Measurements from ENCODE around the gene SETD7.
"Not testable (repeated sequence)": the region's sequence is repeated elsewhere in the genome, so short reads cannot be mapped to it uniquely, and the experiment has no call there.

The SETD7 gene

DNA sequence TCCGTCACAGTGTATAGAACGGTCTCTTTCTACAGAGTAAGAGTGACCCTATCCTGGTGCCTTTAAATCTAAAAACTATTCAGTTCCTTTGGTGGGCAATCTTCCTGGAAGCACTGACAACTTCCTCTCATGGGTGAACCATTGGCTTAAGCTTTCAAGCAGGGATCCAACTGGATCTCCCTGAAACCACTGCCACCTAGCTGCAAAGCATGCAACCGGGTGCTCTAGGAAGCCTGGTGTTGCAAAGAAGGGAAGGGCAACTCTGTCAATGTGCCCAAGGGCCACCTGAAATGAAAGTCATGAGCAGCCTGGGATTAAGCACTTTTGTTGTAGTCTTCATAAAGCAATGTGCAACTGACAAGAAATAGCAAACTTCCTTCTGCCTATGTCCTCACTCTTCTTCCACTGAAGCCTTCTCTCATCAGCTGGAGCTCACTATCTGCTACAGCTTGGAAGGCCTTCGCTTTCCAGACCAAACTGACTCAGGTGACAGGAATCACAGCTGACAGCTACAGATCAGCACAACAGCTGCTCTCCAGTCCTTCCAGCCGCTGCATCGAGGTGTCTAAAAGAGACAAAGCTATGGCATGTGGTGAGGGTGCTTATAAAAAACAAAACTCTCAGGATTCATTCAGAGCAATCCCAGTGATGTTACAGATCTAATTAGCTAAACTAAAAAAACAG, 46.1 kb downstream of the SETD7 start:
- DNase-seq (ENCODE audit: low read depth): peak; percentile 17

DNA sequence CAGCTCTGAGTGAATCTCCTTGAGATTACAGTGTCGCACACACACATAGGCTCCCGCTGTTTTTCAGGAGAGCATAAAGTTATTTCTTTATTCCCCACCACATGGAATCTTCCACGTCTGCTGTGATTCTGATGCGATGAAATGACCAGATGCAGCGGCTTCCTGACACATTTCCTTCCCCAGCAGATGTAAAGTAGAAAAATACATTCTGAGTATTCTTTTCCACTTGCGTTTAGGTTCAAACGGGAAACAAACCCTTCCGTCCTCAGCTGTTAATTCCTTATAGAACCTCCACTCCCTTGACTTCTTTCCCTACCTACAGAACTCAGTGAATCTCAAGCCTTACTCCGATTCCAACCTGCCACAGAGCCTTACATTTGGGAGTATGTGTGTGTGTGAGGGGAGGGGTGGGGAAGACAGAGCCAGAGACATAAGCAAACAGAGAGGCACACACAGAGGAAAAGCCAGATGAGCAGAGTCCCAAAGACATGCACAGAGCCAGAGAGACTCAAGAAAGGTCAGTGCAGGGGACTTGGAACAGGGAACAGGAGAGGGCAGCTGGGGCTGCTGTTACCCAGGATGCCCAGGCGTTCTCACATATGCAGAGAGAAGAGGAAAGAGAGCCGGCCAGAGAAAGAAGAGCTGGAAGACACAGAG, 47.3 kb downstream of the SETD7 start:
- DNase-seq (ENCODE audit: low read depth): no peak

DNA sequence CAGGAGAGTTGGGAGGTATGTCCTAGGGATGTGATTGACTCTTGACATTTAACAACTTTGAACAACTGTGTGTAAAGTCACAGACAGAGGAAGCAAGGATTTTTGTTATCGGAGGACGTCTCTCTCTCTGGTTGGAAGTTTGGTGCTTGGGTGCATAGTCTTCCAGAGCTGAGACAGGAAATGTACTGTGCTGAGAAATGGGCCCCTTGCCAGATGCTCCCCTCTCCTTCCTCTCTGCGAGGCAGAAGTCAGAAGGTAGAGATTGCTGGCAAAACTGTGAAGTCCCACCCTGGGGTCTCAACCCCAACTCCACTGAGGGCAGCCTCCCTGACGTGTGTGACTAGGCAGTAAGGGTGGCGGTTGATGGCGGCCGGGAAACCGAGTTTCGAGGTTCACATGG, 49.2 kb downstream of the SETD7 start:
- DNase-seq (ENCODE audit: low read depth): no peak

DNA sequence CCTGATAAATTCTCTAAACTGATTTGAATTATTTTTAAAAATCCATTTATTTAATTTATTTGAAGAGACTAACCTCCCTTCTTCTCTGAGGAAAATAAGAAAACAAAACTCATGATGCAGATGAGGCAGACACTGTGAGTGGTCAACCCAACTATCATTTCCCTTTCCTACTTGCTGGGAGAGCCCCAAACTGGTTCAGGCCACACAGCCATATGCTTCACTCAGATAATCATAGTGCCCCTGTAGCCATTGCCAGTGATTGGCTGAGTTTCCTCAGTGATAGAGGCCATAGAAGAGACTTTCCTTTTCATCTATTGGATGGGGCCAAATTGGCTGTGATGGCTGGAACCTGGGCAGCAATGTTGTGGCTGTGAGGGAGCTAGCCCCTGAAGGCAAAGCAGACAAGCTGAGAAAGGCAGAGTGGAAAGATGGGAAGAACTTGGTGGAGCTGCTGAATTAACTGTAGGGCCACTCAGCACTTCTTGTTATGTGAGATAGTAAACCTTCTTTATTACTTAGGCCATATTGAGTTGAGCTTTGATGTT, 52.3 kb downstream of the SETD7 start:
- DNase-seq (ENCODE audit: low read depth): no peak

DNA sequence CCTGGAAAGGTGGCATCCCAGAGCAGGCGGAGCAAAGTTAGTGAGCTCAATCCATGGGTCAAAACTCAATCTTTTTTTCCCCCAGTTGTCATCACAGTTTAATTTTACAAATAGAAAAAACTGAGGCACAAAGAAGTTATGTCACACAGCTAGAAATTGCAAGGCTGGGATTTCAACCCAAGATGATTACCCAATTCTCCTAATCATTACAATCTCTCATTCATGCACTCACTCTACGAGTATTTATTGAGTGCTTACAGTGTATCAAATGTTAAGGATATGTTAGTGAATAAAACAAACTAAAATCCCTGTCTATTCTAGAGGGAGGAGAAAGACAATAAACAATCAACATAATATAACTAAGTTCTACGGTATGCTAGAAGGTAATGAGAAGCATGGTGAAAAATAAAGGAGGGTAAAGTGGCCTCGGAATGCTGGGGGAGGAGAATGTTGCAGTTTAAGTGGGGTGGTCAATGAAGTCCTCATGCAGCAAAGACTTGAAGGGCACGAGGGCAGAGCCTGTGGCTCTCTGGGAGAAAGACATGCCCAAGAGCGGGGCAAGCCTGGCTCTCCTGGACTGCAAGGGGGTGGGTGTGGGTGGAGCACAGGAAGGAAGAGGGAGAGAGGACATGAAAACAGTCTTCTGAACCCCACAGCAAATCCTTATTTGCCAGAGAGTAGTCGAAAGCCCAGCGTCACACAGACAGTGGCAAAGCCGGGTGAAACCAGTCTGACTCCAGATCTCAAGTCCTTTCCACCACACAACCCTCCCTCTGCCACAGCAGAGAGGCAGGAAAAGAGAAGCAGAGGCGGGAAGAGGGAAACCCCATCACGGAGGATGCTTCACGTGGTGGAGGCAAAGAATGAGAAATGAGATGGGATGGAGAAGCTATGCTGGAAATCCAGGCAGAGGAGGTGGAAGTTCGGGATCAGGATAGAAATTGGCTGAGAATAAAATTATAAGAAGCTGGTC, 53.8 kb downstream of the SETD7 start:
- no peak for DNase-seq (ENCODE audit: low read depth)

DNA sequence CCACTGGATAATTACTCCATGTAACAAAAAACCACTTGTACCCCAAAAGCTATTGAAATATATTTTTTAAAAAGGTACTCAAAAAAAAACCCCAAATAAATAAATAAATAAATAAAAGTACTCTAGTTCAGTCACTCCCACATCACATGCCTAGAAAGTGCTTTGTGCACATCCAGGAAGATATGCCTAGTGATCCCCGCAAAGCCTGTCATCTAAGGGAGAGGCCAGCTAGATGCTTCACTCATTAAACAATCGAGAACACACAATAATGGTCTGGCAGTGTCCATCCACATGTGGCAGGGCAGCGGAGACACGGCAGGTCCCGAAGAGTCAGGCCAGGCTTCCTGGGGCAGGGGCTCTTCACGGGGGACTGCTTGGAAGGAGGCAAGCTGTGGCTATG, 54.5 kb downstream of the SETD7 start:
- no peak for DNase-seq (ENCODE audit: low read depth)

DNA sequence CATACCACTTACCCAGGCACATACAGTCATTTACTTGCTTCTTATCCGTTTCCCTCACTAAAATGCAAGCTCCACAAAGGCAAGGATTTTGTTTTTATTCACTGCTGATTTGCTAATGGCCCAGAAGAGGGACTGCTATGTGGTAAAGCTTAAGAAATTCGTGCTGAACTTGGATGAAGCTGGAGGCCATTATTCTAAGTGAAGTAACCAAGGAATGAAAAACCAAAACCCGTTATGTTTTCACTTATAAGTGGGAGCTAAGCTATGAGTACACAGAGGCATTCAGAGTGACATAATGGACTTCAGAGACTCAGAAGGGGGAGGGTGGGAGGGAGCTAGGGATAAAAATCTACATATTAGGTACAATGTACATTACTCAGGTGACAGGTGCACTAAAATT, 54.9 kb downstream of the SETD7 start:
- no peak for DNase-seq (ENCODE audit: low read depth)

DNA sequence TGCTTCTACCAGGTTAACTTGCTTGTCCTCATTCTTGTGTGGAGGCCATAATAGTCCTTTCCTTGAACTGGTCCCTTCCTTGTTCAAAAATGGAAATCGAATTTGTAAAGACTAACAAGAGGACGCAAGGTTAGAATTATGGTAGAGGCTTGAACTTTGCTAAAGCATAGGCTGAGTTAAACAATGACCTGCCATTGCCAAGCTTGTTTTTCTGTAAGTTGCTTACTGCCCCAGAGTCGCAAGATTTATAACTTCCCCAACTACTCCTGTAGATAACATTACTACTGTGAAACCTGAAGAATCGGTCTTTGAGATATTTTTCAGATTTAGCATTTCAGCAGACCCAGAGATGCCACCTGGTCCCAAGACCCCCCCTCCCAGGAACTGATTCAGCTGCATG, 56.8 kb downstream of the SETD7 start:
- no peak for DNase-seq (ENCODE audit: low read depth)

DNA sequence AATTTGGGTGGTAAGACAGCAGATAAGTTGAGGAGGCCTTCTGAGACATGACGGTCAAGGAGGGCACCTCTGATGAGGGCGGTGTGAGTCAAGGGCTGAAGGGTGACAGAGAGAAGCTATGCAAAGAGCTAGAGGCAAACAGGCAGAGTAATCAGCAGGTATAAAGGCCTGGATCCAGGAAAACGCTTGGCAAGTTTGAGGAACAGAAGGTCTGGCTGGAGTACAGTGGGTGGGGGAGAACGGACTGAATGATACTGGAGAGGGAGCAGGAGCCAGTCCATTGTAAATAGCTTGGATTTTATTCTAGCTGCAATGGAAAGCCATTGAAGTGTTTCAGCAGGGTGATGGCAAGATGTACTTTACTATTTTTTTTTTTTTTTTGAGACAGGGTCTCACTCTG, 62.8 kb downstream of the SETD7 start:
- no peak for DNase-seq (ENCODE audit: low read depth)

DNA sequence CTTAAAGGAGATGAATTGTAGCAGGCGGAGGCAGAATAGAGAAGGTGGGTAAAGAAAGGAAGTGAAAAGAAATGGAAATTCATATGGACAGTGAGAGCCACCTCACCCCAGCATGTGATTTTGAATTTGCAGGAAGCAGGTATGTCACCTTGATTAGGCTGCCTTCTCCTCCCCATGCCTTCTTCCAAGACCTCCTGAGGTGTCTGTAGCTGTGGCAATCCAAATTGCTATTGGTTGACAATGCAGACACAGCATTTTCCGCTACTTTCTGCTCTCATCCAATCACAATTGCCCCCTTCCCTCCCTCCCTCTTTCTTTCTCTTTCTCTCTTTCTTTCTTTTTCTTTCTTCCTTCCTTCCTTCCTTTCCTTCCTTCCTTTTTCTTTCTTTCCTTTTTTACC, 63.6 kb downstream of the SETD7 start:
- no peak for DNase-seq (ENCODE audit: low read depth)

DNA sequence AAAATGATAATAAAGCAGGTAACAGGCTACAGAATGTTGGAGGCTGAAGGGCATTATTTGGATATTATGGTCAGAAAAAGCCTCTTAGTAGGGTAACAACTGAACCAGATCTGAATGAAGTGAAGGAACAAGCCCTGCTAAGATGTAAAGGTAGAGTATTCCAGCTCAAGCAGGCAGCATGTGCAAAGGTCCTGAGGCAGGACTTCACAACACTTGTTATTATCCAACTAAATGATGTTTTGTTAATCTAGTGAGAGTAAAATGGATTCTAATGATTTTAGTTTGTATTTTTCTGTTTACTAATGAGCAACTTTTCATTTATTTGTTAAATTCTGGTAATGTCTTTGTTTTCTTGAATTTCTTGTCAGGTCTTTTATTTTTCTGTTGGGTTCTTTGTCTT, 66.4 kb downstream of the SETD7 start:
- DNase-seq (ENCODE audit: low read depth): no peak

DNA sequence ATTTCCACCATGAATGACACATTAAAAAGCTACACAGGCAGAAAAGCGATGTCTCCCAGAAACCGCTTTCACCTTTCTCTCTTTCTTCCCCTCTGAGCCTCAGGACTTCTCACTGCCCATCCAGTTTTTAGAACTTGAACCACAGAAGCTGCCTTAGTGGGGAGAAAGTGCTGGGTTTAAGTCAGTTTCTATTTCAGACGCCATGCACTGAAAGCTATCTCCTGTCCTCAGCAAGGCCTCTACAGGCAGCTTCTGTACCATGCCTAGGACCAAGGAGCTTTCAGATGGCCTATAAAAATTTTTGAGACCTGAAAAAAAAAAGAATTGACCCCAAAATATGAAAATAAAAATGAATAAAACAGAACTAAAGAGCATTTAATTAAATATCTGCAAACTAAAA, 67.6 kb downstream of the SETD7 start:
- DNase-seq (ENCODE audit: low read depth): no peak

DNA sequence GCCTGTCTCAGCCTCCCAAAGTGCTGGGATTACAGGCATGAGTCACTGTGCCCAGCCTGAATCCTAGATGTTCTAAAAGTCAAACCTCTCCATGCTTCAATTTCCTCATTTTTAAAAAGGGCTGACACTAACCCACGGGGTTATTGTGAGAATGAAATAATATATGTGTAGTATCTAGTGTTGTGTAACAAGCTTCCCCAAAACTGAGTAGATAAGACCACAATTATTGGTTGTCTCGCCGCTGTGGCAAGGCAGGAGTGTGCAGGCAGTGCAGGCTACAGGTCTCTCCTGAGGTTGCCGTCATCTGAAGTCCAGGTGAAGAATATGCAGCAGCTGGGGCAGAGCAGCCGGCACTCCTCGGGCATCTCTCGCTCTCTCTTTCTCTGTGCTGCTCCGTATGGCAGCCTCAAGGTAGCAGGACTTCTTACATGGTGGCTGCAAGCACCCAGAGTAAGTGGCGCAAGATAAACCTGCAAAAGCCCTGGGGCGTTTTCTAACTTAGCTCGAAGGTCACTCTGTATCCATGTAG, 71.2 kb downstream of the SETD7 start:
- DNase-seq (ENCODE audit: low read depth): no peak

DNA sequence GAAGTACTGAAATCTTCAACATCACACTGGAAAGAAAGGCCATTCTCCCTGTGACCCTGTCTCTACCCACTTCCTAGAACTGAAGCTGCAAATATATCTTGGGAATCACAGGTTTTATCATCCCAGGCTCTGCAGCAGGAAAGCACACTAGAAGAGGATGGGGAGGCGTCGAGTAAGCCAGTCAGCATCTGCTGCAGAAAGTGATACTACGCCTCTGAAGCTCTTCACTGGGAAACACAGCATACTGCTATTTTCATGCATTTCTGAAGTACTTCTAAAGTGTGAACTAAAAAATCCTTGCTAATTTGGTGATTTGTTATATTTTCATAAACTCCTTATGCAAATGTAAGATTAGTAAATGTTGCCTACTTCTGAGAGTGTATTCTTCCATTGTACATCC, 73.0 kb downstream of the SETD7 start:
- DNase-seq (ENCODE audit: low read depth): no peak

DNA sequence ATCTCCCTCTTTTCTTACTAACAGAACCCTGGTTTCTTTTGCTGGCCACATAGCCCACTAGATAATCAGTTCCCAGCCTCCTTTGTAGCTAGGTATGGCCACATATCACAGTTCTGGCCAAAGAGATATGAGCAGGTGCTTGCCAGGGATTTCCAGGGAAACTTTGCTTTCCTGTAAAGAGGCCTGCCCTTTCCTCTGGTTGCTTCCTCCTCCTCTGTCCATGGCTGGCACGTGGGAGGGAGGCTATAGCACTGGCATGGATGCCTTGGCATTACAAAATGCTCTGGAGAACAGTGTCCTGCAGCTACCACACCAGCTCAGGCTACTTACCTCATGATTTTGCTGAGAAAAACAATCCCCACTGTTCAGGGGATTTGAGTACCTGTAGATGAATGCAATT, 74.6 kb downstream of the SETD7 start:
- DNase-seq (ENCODE audit: low read depth): no peak

DNA sequence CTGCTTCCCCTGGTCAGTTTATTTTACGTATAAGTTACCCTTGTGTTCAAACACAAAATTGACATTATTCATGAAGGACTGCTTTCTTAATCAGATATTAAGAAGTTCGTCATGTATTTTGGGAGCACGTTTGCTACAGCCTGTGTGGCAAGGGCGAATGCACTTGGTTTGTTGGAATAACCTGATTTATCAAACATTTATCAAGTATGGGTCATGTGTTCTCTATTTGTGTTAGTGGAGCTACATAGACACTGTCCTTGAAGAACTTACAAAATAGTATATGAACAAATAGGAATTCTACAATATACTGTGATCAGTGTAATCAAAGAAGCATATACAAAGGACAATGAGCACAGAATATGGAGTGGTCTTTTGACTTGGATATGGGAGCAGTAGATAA, 79.7 kb downstream of the SETD7 start:
- no peak for DNase-seq (ENCODE audit: low read depth)

DNA sequence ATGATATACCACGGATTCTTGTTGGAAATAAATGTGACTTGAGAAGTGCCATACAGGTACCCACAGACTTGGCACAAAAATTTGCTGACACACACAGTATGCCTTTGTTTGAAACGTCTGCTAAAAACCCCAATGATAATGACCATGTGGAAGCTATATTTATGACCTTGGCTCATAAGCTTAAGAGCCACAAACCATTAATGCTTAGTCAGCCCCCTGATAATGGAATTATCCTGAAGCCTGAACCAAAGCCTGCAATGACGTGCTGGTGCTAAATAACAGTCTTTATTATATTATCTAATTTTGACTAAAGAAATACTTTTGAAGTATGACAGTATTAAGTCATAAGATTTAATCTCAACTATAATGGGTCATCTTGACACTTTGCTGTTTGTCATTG, 83.2 kb downstream of the SETD7 start:
- no peak for DNase-seq (ENCODE audit: low read depth)

DNA sequence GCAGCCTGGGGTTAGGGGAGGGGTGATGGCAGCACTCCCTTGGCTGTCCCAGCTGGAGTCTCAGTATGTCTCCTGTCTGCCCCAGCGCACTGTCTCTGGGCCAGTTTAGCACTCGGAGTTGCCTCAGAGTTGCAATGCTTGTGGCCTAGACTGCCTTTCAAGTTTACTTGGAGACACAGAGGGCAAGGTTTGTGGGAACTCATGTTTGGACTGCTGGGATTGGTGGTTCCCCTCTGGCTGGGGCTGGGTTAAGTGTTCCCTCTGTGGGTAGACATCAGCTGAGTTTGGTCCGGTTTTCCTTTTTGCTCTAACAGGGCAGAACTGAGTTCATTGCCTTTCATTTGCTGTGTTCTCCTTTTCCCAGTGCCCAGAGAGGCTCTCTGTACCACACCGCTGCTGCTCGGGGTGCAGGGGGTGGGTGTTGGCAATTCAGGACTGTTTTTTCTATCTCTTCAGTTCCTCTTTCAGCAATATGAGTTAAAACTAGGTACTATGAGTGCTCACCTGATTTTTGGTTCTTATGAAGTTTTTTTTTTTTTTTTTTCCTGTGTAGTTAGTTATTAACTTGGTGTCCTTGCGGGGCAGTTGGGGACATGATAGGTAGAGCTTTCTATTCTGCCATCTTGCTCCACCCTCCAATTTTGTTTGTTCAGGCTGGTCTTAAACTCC, 84.9 kb downstream of the SETD7 start:
- no peak for DNase-seq (ENCODE audit: low read depth)

DNA sequence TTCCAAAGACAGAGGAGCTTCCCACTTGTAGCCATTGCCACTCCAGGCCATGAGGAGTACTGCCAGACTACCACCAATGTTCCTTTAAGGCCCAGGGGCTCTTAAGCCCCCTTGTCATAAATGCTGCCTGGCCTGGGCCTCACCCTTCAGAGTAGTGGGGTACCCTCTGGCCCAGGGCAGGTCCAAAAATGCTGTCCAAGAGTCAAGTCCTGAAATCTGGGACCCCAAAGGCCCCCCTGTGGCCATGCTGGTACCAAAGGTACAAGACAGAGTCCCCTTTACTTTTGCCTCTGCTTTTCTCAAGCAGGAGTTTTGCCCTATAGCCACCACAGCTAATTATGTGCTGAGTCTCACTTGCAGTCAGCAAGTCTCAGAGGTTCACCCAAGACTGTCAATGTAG, 85.7 kb downstream of the SETD7 start:
- no peak for DNase-seq (ENCODE audit: low read depth)

DNA sequence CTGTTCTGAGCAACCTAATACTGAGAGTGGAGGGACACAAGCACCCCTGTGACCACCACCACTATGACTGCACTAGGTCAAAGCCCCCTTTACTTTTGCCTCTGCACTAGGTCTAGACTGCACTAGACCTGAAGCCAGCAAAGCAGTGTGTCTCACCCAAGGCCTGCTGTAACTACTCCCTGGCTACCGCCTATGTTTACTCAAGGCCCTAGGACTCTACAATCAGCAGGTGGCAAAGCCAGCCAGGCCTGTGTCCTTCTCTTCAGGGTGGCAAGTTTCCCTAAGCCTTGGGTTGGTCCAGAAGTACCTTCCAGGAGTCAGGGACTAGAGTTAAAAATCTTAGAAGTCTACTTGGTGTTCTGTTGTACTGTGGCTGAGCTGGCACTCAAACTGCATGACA, 86.2 kb downstream of the SETD7 start:
- DNase-seq (ENCODE audit: low read depth): no peak

DNA sequence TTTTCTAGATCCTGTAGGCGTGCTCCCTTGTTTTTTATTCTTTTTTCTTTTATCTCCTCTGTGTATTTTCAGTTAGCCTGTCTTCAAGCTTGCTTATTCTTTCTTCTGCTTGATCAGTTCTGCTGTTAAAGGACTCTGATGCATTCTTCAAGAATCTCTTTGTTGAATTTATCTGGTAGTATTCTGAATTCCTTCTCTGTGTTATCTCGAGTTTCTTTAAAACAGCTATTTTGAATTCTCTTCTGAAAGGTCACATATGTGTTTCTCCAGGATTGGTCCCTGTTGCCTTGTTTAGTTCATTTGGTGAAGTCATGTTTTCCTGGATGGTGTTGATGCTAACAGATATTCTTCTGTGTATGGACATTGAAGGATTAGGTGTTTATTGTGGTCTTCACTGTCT, 86.8 kb downstream of the SETD7 start:
- no peak for DNase-seq (ENCODE audit: low read depth)

DNA sequence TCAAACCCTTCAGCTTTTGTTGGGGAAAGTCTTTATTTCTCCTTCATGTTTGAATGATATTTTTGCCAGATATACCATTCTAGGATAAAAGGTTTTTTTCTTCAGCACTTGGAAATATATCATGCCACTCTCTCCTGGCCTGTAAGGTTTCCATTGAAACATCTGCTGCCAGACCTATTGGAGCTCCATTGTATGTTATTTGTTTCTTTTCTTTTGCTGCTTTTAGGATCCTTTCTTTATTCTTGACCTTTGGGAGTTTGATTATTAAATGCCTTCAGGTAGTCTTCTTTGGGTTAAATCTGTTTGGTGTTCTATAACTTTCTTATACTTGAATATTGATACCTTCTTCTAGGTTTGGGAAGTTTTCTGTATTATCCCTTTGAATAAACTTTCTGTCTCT, 87.3 kb downstream of the SETD7 start:
- DNase-seq (ENCODE audit: low read depth): not testable (repeated sequence)

All from ELR (cell line).